ENCODE measurements around the gene MAD1L1.

The MAD1L1 gene

DNA sequence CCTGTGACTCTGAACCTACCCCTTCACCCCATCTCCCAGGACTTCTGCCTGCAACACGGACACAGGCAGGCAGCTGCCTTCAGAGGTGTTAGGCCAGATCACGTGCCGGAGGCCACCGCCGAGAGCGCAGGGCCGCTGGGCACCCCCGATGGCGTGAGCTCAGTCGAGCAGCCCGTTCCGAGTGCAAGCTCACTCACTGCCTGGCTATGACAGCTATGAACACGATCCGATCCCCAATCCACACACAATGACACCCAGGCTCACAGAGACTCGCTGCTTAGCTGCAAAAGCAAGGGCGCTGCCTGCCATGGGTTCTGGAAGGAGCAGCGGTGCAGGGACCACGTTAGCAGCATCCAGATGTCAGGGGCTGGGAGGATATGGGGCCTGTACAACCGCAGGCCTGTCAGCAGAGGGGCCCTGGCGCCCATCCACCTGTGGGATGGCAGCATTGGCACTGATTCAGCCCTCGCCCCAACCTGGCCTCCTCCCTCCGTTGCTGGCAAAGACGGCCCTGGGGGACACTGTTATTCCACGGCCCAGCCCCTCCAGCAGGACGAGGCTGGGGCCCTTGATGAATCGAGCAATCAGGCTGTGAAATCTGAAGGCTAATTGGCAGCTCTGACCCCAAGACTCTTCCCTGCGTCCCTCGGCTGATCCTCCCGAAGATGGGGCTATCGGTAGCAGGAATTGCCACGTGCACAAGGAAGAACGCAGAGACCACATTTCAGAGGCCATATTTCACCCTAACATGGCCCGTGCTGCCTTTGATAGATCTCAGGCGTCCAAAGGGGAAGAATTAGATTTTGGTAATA is 332.6 kb downstream of the MAD1L1 start:
- no peak for DNase-seq

DNA sequence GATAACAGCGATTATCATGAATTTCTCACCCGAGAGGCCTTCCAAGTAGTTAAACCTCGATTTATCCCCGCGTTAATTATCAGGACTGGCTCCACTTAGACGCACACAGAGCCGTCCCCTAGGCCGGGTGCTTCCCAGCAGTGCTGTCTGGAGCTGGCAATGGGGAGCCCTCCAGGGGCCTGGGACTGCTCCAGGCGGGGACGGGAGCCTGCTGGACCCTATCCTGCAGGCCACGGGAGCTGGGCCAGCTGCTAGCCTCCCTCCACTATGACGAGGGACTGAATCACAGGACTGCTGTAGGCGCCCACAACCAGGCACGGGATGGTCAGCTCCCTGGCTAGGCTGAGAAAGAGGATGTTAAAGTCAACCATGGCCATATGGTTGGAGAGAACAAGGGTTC is 333.5 kb downstream of the MAD1L1 start:
- DNase-seq, result no peak

DNA sequence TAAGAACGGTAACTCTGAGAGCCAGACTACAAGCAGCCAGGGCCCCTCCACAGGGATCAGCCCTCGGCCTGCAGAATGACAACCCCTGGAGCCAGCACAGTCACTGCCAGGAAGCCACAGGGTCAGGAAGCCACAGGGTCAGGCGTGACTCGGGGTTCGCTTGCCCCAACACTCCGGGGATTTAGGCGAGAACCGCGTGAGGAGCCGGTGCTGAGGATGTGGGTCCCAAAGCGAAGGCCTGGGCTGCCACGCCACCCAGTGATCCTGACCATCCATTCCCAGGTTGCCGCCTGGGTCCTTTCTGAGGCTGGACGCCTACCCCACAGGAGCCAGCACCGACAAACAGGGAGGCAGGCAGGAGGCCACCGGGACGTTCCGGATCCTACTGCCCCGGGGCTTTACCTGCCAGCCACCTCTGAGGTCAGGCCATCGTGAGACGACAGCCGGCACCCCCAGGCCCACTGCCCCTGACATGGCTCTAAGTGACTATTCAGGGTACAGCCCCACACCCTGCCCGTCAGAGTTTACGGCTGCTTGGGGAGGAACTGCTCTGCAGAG is 334.0 kb downstream of the MAD1L1 start:
- no peak for DNase-seq

DNA sequence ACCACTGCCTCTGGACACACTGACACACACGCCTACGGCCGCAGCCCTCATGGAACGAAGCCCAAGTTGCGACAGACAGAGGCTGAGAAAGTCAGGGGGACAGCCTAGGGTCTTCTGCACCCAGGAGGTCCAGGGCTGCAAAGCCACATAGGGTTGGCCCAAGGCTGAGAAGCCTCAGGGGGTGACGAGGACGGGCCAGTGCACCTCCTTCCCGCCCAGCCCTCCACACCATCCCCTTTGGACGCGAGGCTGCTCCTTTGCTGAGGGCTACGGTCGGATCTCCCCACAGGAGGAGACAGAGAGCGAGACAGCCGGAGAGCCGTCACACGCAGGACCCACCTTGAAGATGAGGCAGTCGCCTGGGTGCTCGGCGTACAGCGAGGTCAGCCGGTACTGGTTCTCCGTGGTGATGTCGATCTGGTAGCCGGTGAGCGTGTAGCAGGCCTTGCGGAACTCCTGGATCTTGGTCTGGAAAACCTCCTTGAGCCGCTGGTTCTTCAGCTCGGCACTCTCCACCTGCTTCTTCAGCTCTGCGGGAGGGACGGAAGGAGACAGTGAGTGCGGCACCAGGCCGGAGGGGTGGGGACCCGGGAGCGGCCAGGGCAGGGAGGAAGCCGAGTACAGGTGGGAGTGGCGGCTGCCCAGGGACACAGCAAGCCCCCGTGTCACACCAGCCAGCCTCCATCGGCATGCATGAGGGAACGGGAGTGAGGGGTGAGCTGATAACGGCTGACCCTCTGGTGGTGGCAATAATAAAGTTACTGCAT is 334.7 kb downstream of the MAD1L1 start:
- no peak for DNase-seq

DNA sequence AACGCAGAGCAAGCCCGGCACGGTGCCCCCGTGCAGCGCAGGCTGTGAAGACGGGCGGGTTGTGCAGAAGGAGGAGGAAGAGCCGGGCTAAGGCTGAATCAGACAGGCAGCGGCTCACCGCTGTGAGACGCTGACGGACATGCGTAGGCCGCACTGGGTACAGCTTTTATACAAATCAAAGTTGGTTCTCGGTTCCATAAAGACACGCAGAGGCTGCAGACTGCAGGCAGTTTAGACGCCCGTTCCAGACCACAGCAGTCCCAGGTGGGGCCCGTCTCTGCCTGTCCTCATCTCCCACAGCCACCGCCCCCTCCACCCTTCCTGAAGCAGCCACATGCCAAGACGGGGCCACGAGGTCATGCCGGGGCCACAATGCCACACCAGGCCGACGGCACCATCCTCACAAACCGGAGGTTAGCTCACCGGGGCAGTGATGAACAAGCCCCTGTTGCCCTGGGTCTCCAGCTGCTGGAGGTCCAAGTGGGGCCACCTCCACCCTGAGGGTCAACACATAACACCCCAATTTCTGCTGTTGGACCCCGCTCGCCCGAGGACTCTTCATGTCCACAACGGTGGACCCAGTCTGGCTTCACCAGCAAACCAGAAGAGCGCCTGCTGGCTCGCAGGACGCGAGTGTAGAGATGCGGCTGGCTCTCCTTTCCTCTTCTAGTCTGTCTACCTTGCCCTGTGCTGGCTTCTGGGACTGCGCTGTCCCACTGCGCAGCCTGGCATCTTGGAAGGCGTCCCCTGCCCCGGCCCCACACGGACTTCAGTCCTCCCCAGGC is 335.5 kb downstream of the MAD1L1 start:
- no peak for DNase-seq

DNA sequence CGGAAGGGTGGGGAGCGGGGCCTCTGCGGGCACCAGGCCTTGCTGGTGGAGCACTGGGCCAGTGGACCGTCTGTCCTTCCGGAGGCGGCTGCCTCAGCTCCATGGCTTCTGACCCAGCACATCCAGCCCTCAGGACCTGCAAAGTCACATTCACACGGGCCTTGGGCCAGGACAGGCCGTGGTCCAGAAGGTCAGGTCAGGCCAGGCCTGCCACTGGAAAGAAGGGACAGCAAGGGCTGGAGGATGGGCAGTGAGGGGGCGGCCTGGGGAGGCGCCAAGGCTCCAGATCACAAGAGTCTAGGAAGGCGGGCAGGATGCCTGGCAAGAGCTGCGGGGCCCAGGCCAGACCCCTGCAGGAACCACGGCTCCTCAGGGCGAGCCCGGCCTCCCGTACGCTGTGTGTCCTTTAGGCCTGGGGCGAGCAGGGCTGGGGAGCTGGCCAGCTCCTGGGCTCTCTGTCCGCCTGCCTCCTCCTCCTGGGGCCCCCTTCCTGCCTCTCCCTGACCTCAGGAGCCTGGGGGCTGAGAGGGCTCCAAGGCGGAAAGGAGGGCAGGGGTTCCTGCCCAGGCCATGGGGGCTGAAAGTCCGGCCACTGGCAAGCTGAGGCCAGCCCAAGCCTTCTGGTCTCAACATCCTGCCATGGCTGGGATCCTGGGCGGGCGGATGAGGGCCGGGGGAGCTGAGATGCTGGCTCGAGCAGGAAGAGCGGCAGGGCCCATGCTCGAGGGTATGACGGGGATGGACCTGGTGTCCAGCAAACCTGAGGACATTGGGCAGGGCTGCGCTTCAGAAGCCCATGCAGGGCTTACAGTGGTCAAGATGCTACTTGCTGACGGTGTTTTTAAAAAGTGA is 336.9 kb downstream of the MAD1L1 start:
- DNase-seq, result no peak

DNA sequence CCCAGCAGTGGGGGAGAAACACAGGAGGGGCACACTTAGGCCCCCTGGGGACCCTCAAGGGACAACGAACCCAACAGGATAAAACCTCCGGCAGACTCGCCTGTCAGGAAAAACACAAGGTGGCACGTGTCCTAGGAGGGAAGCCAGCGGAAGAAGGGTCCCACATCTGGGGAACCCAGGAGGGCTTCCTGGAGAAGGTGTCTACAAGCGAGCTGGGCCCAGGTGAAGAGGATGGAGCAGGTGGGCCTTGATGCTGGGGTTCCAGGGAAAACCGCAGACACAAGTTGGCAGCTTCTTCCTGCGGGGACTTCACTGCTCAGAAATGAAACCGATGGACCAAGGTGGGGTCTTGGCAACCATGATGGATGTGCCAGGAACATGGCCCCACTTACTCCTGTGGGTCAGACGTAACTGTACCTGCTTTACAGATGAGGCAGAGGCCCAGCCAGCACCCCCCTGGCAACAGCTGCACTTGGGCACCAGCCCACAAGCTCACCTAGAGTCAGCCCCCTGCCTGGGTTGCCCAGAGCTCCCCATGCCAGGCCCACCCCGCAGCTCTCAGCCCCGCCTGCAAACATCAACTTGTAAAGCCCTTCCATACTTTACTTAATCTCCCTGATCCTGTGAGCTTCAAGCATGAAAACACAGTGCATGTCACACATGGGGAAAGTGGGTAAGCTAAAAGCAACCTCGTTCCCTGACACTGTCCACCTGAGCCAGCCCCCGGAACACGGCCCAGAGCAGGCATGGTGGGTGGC is 337.7 kb downstream of the MAD1L1 start:
- DNase-seq, result no peak

DNA sequence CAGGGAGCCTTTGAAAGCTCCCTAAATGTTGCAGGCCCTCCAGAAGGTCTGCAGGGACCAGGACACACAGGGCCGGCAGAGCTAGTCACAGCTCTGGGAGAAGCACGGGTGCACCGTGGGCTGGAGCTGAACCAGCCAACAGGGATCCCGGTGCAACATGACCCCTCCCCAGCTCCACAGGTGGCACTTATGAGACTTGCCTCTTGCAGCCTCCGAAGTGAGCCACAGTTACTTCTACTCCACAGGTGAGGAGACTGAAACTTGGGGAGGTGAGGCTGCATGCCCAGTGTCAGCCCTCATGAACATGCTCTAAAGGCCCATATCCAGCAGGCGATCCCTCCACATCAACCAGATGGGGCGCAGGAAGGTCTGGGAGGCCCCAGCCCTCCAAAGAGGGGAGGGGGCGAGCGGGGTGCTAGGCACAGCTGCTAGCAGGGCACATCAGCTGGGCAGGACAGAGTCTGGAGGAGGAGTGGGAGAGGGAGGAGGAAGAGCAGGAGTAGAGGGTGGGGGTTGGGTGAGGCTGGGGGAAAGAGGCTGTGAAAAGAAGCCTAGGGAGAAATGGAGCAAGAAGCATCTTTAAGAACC is 338.3 kb downstream of the MAD1L1 start:
- no peak for DNase-seq

DNA sequence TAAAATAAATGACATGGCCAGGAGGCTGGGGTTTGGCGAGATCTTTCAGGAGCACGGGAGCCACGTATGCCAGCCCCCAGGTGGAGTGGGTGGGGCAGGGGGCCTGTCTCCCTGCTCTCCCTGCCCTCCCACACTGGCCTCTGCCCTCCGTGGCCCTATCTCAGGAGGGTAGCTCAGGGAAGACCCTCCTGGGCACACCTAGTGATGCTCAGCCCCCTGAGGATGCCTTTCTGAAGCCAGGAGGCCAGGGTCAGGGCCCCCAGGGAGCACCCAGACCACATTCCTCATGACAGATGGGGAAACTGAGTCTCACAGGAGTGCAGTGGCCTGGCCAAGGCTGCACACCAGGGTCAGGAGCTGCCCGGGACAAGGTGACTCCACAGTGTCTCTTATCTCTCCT is 339.3 kb downstream of the MAD1L1 start:
- DNase-seq, result no peak

DNA sequence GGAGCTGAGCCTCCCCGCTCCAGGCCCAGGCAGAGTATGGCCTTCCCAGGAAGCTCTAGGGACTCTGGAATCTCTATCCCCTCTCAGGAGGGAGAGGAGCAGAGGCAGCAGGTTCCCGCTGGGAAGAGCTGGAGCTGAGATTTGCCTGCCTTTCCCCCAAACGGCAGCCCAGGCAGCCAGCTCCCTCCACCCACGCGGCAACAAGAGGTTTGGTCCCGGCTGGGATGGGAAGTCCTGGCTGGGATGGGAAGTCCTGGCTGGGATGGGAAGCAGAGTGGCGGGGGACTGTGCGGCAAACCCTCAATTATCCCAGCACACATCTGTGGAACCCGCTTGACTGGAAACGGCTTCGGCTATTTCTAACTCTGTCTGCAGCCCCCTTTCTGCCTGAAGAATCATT is 339.7 kb downstream of the MAD1L1 start:
- no peak for DNase-seq

DNA sequence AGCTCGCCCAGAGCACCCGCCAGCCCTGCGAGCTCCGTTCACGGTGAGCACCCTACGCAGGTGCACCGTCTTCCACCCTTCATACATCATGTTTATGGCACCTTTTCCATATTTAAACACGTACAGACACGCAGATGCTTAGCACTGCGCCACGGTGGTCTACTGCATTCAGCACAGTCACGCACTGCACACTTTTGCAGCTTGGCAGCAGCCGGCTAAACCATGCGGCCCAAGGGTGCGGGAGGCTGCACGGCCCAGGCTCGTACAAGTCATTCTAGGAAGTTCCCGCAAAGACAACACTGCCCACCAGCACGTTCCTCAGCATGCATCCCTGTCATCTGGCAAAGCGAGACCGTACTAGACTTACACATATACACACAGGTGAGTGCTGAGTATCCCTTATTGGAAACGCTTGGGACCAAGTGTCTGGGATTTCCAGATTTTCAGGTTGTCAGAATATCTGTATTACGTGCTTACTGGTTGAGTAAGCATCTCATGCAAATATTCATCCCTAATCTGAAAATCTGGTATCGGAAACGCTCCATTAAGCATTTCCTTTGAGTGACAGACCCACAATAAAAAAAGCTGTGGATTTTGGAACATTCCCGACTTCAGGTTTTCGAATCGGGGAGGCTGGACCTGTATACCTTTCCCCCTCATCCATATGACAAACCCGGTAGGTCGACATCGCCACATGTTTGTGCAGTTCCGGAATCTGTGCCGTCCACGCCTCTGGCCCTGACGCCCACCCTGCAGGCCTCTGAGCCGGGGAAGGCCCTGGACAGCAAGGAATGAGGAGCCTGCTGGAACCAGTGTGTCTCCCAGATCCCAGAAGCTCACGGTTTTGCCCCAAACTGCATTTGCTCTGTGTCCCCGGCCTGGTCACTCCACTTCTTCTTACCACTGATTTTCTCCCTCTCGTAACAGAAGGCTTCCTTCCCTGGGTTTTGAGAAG is 340.5 kb downstream of the MAD1L1 start:
- no peak for DNase-seq

DNA sequence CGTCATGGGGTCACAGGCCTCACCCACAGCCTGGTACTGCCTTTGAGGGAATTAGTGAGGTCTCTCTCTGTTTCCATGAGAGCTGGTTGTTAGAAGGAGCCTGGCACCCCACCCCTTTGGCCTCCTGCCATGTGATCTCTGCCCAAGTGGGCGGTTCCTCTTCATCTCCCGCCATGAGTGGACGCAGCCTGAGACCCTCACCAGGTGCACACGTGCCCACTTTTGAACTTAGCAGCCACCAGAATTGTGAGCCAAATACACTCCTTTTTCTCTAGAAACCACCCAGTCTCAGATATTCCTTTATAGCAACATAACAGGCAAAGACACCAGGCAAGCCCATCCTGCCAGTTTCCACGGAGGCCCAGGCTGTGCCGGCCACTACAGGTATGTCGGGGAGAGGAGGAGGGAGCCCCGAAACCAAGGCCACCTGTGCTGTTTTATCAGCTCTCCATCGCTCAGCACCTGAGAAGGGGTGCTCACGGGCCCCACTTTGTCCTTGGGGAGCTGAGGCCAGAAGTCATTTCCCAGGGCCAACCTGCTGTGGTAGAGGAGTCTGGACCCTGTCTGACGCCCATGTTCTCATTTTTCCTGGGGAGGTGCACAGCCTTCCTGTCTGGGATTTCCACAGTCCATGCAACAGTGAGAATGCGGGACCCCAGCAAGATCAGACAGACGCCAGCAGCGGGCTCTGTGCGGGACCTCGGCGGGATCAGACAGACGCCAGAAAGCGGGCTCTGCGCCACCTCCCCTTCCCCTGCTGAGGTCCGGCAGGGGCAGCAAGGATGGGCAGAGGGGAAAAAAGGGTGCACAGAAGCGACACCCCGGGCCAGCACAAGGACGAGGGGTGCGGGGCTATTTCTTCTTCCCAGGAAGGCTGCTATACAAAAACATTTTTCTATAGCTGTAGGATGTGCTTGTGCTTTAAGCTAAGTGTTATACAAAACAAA is 342.2 kb downstream of the MAD1L1 start:
- DNase-seq, result no peak

DNA sequence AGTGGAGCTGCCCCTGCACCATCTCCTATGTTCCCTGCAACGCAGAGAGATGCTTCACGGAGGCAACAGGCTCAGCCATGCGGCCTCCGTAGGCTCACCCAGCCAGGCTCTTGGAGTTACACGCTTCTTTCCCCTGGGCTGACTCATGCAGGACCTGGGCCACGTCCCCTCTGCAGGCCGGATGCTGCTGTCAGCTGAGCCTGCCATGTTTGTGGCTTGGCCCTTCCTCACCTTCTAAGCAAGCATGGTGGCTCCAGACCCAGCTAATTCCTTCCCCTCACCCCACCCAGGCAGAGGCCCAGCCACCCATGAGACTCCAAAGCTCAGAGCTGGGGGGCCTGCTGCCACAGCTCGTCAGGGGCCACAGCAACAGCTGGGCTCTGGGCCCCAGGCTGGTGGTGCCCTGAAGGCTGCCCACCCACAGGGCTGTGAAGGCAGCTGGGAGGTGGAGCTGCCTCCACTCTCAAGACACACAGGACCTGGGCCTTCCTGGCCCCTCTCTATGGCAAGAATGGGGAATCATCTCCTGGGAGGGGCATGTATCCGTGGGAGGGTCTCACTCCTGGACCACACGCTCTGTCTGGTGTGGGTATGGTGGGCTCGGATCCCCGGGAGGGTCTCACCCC is 343.1 kb downstream of the MAD1L1 start:
- DNase-seq, result no peak

DNA sequence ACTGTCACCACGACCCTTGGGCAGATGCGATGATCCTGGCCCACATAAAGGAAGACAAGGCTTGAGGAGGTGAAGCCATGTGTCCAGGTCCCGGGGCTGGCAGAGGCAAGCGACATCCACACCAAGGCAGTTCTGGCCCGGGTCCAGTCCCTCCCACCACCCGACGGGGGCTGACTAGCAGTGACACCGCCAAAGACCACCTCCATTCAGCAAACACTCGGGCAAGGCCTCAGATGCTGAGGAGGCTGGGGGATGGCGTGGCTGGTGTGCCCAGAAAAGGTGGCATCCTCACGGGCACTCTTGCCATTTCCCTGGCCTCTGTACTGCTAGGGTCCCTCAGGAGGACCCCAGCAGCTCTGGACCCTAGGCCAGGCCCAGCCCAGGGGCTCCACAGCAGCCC is 343.7 kb downstream of the MAD1L1 start:
- DNase-seq, result no peak

DNA sequence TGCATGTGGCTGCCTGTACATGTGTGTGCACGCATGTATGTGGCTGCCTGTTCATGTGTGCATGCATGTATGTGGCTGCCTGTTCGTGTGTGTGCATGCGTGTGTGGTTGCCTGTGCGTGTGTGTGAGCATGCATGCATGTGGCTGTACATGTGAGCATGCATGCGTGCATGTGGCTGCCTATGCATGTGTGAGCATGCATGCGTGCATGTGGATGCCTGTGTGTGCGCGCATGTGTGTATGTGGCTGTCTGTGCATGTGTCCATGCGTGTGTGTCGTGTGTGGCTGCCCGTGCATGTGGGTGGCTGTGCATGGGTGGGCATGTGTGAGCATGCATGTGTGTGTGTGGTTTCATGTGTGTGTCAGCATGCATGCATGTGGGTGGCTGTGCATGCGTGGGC is 344.3 kb downstream of the MAD1L1 start:
- DNase-seq, result no peak

DNA sequence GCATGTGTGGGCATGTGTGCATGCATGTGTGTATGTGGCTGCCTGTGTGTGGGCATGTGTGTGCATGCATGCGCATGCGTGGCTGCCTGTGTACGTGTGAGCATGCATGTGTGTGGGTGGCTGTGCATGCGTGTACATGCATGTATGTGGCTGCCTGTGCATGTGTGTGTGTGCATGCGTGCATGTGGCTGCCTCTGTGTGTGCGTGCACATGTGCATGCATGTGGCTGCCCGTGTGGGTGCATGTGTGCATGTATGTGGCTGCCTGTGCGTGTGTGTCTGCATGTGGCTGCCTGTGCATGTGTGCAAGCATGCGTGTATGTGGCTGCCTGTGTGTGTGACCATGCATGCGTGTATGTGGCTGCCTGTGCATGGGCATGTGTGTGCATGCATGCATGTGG is 345.5 kb downstream of the MAD1L1 start:
- DNase-seq, result no peak

DNA sequence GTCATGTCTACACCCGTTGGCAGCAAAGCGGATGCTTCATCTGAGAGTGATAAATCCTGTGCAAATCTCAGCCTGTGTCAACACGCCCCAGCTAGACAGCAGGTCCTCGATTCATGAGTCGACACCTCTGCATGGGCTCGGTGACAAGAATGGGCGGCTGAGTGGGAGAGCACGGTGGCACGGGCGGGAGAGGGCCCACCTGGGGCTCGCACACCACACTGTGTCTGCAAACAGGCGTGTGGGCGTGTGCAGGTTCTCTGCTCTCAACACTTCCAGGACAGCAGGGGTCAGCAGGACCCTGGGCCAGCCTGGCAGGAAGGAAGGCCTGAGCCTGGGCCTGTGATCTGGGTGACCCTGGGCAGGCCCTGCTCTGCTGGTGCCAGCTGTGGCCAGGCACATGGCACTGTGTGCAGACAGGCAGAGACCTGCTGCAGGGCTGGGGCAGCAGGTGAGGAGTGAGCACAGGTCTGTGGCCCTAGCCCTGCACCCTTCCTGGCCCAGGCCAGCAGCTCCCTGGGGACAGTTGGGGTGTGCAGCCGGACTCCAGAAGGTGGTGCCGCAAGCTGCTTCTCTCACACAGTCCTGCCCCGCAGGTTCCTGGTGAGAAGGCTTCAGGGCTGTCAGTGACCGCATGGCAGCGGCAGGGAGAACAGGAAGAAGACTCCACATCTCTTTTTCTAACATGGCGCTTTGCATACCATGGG is 346.2 kb downstream of the MAD1L1 start:
- DNase-seq, result no peak
